ENCODE data around the gene VSTM2A. TPM values are rescaled to one million over a fixed set of nuclear protein-coding genes. Genes with fewer than 3 reads are reported as not detected.

Gene VSTM2A
- total RNA-seq, 2 experiments from 2014 or later = not detected

DNA sequence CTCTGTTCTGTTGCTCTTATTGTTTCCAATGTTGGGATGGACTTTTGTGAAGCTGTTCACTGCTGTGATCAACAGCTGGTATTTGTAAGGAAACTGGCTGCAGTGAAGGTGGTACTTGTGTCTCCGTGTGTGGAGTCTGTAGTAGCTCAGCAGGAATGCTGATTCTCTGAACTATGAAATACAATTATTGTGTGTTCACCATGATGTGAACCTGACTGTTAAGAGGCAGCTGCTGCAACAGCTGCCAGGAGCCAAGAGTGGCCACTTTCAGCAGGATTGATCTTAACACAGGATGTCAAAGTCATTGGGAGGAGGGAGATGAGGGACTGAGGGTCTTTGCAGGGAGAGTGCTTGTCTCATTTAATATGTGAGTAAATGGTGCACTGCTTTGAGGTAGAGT, 13.9 kb downstream of the VSTM2A start:
- H3K4me3 Mint-ChIP-seq = no peak overlapping the region
- H3K4me1 Mint-ChIP-seq = no peaks in the 10 kb centered on the region
- ATAC-seq (no peak), DNase-seq (no peak)
- peaks cover 2% of the 10 kb centered on the region for H3K9me3 Mint-ChIP-seq (ENCODE audit: low read depth)
- H3K36me3 Mint-ChIP-seq (ENCODE audit: low read depth) = no peaks in the 10 kb centered on the region
- POLR2A ChIA-PET = no interaction called here
- intact Hi-C loops (cut with DNase I, micrococcal nuclease) = no loop called here
- no peak overlapping the region for H3K27ac Mint-ChIP-seq
- CTCF ChIA-PET = no interaction called here
- no peaks in the 10 kb centered on the region for H3K27me3 Mint-ChIP-seq

DNA sequence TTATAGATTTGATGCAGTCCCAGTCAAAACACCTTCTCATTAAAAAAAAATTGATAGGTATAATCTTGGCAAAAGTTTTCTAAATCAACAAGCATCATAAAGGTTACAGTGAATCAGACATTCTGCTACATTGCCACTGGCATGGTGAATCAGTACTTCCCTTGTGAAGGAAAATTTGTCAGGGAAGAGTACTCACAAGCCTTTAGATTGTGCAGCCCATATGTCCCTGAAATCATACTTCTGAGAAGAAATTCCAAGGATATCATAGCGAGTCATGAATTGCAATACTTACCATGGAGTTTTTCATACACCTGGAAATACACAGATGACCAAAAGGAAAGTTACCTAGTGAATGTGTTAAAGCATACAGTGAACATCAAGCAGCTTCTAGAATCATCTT, 17.2 kb downstream of the VSTM2A start:
- Mint-ChIP-seq H3K27me3 (no peaks in the 10 kb centered on the region), H3K4me1 (no peaks in the 10 kb centered on the region), H3K27ac (no peak overlapping the region), H3K4me3 (no peak overlapping the region), H3K36me3 (ENCODE audit: low read depth) (no peaks in the 10 kb centered on the region), H3K9me3 (ENCODE audit: low read depth) (peaks cover 2% of the 10 kb centered on the region)
- intact Hi-C loops (cut with DNase I, micrococcal nuclease) = no loop called here
- CTCF ChIA-PET = no interaction called here
- ATAC-seq (no peak), DNase-seq (no peak)
- POLR2A ChIA-PET = no interaction called here

DNA sequence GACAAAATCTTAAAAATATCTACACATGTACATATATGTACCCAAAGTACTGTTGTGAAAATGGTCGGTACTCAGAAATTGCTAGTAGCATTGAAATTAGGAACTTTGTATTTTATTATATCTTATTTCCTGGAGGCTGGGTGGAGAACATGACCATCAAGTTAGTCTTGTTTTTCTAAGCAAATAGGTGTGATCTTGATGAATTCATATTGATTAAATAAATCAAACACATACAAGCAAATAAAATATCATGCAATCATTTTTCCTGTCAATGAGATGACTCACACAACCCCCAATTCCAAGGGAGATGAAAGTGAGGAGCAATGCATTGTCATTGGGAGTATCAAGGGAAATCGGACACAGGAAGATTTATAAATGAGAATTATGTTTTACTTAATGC, 18.0 kb downstream of the VSTM2A start:
- DNase-seq (no peak), ATAC-seq (no peak)
- intact Hi-C loops (cut with DNase I, micrococcal nuclease) = no loop called here
- H3K27me3 Mint-ChIP-seq = no peaks in the 10 kb centered on the region
- ChIA-PET POLR2A (no interaction called here), CTCF (no interaction called here)
- no peaks in the 10 kb centered on the region for H3K4me1 Mint-ChIP-seq
- peaks cover 2% of the 10 kb centered on the region for H3K9me3 Mint-ChIP-seq (ENCODE audit: low read depth)
- H3K27ac Mint-ChIP-seq = no peak overlapping the region
- no peak overlapping the region for H3K4me3 Mint-ChIP-seq
- no peaks in the 10 kb centered on the region for H3K36me3 Mint-ChIP-seq (ENCODE audit: low read depth)

DNA sequence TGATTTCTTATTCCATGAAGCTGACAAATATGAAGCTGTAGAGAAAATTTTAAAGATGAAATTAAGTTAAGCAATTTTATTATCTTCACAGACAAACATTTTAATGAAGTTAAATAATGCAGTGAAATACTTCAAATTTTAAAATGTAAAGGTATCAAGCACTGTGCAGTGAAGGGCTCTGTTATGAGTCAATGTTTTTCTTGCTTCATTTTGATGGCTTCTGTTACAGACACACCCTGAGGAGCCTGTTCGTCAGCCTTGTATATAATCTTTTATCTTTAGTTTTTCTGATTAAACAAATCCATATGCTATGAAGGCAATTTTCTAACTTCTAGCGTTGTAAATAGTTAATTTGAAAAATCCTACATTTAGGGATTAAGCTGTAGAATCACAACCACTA, 18.5 kb downstream of the VSTM2A start:
- no peak overlapping the region for H3K27ac Mint-ChIP-seq
- intact Hi-C loops (cut with DNase I, micrococcal nuclease) = no loop called here
- DNase-seq (no peak), ATAC-seq (no peak)
- ChIA-PET CTCF (no interaction called here), POLR2A (no interaction called here)
- no peaks in the 10 kb centered on the region for H3K4me1 Mint-ChIP-seq
- no peaks in the 10 kb centered on the region for H3K36me3 Mint-ChIP-seq (ENCODE audit: low read depth)
- no peaks in the 10 kb centered on the region for H3K27me3 Mint-ChIP-seq
- peaks cover 2% of the 10 kb centered on the region for H3K9me3 Mint-ChIP-seq (ENCODE audit: low read depth)
- no peak overlapping the region for H3K4me3 Mint-ChIP-seq

DNA sequence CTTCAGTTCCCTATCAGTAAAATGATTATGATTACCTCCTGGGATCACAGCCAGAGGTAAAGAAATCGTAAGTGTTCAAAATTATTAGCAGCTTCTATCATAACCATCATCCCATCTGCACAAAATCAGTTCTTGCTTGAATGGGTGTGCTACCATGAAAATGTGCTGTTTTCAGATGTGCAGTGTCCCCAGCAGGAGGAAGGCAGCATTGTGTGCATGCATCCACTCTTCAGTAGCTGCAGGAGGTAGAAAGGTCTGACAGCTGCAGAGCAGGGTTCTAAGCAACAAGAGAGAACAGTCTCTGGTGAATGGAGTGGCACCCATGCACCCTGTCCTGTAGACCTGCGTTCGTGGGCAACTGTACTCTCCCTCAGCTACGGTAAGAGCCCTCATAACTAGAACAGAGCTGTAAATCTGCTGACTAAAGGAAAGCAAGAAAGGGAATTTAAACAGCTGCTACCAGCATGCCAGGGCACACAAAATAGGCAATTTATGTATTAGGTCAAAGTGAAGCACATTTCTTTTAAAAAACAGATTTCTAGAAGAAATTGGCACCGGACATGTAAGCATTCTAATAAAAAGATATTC, 21.2 kb downstream of the VSTM2A start:
- Mint-ChIP-seq H3K4me1 (no peaks in the 10 kb centered on the region), H3K27ac (no peak overlapping the region), H3K36me3 (ENCODE audit: low read depth) (no peaks in the 10 kb centered on the region), H3K27me3 (no peaks in the 10 kb centered on the region), H3K4me3 (no peak overlapping the region), H3K9me3 (ENCODE audit: low read depth) (peaks cover 2% of the 10 kb centered on the region)
- DNase-seq (no peak), ATAC-seq (no peak)
- ChIA-PET POLR2A (no interaction called here), CTCF (no interaction called here)
- intact Hi-C loops (cut with DNase I, micrococcal nuclease) = no loop called here

DNA sequence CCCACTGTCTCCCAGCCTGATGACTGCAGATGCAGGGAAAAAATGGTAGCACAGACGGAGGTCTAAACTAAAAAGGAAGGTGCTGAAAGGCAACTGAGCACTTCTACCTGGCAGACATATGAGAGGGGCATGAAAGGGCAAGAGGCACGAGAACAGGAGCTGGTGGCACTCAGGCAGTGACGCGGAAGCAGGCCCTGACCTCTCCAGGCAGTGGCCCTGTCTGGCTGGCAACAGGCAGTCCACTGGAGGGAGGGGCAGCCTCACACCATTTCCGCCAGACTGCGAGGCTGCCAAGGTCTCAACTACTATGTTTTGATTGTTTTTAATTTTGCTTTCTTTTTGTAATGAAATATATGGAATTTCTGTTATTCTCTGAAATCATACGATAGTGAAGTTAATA, 23.3 kb downstream of the VSTM2A start:
- H3K4me1 Mint-ChIP-seq = no peaks in the 10 kb centered on the region
- no peak for ATAC-seq

DNA sequence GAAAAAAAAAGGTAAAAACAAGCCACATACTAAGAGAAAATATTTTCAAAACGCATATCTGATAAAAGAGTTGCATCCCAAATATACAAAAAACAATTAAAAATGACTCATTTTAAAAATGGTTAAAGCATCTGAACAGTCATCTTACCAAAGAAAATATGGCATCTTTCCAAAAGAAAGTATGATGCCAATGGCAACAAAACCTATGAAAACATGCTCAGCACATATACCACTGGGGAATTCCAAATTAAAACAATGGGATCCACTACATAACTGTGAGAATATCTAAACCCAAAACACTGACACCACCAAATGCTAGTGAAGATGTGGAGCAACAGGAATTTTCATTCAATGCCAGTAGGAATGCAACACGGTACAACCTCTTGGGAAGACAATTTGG, 39.3 kb downstream of the VSTM2A start:
- peaks cover 5% of the 10 kb centered on the region for H3K9me3 Mint-ChIP-seq (ENCODE audit: low read depth)
- POLR2A ChIA-PET = no interaction called here

More for the DNA sequence above, 23.3 kb downstream of the VSTM2A start:
- no peak for DNase-seq
- ChIA-PET POLR2A (no interaction called here), CTCF (no interaction called here)
- Mint-ChIP-seq H3K4me3 (no peak overlapping the region), H3K9me3 (ENCODE audit: low read depth) (peaks cover 4% of the 10 kb centered on the region), H3K27me3 (no peaks in the 10 kb centered on the region), H3K36me3 (ENCODE audit: low read depth) (no peaks in the 10 kb centered on the region), H3K27ac (no peak overlapping the region)
- intact Hi-C loops (cut with DNase I, micrococcal nuclease) = no loop called here

DNA sequence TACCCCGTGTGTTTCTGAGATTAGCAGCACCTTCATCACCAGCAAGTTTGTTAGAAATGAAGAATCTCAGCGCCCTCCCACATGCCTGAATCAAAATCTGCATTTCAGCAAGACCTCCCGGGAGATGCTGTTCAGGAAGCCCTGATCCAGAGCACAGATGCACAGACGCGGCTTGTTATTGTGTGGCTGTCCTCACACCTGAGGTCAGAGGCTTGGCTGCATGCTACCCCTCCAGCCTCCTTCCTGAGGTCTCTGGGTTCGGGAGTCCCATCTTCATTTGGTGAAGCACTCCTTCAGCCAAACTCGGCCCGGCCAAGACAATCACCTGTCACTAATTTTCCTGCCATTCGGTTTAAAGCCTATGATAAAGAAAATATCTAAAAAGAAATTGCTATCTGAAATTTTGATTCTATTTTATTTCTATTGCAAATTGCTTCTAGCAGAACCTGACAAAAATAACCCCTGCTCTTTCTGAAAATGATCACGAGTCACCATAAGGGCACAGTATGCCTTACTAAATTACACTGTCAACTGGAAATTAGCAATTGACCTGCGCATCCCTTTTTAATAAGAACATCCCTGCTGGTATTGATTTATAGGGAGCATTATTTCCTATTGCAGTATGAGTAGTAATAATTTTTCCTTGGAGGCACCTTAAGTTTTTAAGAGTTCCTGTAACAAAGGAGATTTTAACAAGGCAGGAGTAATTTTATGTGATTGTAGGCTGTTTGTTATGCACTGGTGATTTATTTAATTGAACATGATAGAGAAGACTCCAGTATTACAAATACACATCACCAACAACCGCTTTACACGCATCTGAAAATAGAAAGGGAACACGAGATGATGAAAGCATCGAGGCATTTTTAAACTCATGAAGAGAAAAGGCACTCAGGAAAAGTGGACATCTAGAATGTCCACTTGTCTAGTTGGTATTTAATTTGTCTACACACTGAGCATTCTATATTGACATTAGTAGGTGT, 49.5 kb downstream of the VSTM2A start:
- no peak overlapping the region for H3K27ac Mint-ChIP-seq
- H3K27me3 Mint-ChIP-seq = no peaks in the 10 kb centered on the region
- CTCF ChIA-PET = no interaction called here
- no peaks in the 10 kb centered on the region for H3K36me3 Mint-ChIP-seq (ENCODE audit: low read depth)
- POLR2A ChIA-PET = no interaction called here
- DNase-seq = no peak
- intact Hi-C loops (cut with DNase I, micrococcal nuclease) = no loop called here
- ATAC-seq = no peak
- H3K9me3 Mint-ChIP-seq (ENCODE audit: low read depth) = peaks cover 2% of the 10 kb centered on the region
- H3K4me3 Mint-ChIP-seq = no peak overlapping the region
- H3K4me1 Mint-ChIP-seq = no peaks in the 10 kb centered on the region

More for the DNA sequence above, 39.3 kb downstream of the VSTM2A start:
- Mint-ChIP-seq H3K27ac (no peak overlapping the region), H3K36me3 (ENCODE audit: low read depth) (no peaks in the 10 kb centered on the region), H3K4me3 (no peak overlapping the region), H3K4me1 (no peaks in the 10 kb centered on the region), H3K27me3 (no peaks in the 10 kb centered on the region)
- ATAC-seq (no peak), DNase-seq (no peak)
- CTCF ChIA-PET = no interaction called here
- intact Hi-C loops (cut with DNase I, micrococcal nuclease) = no loop called here

DNA sequence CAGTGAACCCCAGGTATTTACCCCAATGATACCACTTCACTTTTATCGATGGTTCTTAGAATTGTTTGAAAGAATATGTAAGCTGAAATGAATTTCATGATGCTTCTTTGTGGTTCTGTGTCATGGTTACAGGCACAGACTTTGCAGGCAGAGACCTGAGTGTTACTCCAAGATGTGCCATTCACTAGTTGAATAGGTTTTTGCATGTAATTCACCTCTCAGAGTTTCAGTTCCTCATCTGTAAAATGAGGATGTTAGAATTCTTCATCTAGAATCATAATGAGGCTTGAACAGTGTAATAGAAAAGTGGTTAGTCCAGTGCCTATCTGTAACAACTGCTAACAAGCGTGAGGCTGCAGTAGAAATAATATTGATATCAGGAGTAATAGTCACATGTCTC, 54.6 kb downstream of the VSTM2A start:
- Mint-ChIP-seq H3K4me3 (no peak overlapping the region), H3K27ac (no peak overlapping the region), H3K4me1 (no peaks in the 10 kb centered on the region), H3K9me3 (ENCODE audit: low read depth) (peaks cover 5% of the 10 kb centered on the region), H3K27me3 (no peaks in the 10 kb centered on the region), H3K36me3 (ENCODE audit: low read depth) (no peaks in the 10 kb centered on the region)
- DNase-seq = no peak
- ChIA-PET CTCF (no interaction called here), POLR2A (no interaction called here)
- intact Hi-C loops (cut with DNase I, micrococcal nuclease) = no loop called here
- ATAC-seq = no peak

DNA sequence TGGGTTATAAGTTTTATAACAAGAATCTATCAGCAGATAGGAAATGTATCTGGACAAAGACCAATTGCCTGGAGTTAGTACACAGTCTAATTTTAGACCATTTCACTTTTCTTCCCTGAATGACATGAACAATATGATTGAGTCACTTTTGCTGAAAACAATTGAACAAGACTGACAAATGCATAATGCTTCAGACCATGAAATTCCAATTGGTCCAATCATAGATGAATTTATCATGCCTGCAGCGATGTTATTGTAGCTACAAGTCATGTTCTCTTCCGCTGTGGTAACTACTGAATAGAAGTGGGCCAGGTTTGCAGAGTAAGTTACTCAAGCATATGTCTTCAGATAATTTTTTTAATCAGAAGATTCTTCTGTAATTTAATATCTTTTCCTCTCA, 73.4 kb downstream of the VSTM2A start:
- POLR2A ChIA-PET = no interaction called here
- Mint-ChIP-seq H3K27ac (no peak overlapping the region), H3K9me3 (ENCODE audit: low read depth) (peaks cover 4% of the 10 kb centered on the region), H3K36me3 (ENCODE audit: low read depth) (no peaks in the 10 kb centered on the region), H3K4me3 (no peak overlapping the region), H3K27me3 (no peaks in the 10 kb centered on the region), H3K4me1 (no peaks in the 10 kb centered on the region)
- no peak for DNase-seq
- CTCF ChIA-PET = no interaction called here
- intact Hi-C loops (cut with DNase I, micrococcal nuclease) = no loop called here
- ATAC-seq = no peak
